Measurements from ENCODE around the gene ITGB4. TPM values are rescaled to one million over a fixed set of nuclear protein-coding genes. Genes with fewer than 3 reads are reported as not detected.

ITGB4 gene
- total RNA-seq, 4 donors from 2014 or later: 371 to 689 (median 435) TPM

DNA sequence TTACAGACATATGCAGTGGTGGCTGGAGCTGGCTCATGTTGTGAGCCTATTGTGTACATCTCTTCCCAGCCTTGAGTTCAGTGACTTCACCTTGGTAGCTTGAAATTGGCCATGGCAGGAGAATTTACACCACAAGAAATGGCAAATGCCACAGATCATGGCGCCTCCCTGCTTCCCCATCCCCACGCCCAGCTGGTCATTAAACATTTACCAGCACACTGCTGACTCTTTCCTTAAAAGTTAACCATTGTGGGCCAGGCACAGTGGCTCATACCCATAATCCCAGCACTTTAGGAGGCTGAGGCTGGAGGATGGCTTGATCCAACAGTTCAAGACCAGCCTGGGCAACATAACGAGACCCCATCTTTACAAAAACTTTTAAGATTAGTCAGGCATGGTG, 22.6 kb upstream of the ITGB4 start:
- intact Hi-C loops (cut with DNase I; ENCODE audit: low total_unique reads): no loop called here
- TF ChIP-seq, protein P1, sequence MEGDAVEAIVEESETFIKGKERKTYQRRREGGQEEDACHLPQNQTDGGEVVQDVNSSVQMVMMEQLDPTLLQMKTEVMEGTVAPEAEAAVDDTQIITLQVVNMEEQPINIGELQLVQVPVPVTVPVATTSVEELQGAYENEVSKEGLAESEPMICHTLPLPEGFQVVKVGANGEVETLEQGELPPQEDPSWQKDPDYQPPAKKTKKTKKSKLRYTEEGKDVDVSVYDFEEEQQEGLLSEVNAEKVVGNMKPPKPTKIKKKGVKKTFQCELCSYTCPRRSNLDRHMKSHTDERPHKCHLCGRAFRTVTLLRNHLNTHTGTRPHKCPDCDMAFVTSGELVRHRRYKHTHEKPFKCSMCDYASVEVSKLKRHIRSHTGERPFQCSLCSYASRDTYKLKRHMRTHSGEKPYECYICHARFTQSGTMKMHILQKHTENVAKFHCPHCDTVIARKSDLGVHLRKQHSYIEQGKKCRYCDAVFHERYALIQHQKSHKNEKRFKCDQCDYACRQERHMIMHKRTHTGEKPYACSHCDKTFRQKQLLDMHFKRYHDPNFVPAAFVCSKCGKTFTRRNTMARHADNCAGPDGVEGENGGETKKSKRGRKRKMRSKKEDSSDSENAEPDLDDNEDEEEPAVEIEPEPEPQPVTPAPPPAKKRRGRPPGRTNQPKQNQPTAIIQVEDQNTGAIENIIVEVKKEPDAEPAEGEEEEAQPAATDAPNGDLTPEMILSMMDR (IDR thresholded peaks at IDR 0.05): no peak
- no peak for TF ChIP-seq POLR2A (IDR thresholded peaks at IDR 0.05)
- H3K4me3 ChIP-seq (ENCODE audit: low read depth, poor library complexity, severe bottlenecking): no peak overlapping the region
- no peak for DNase-seq (ENCODE audit: low spot score in 2 of 2)
- 69 to 73% methylated on average over 3 of the region's 3 CpGs for WGBS, 2 donors

DNA sequence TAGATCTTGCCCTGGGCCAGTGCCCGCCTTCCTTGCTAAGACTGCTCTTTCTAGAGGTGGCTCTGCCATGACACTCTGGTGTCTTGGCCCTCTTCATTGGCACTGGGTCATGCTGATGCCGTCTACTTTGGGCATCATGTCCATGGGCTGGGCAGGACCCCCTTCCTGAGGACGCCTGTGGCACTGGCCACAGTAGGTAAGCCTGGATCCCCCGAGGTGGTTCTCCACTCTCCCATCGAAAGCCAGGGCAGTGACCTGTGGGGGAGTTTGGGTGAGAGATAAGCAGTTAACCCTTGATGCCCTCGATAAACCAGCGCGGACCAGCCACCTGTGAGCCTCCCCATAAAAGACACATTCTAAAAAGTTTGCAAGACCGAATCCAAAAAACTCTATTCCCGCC, 20.0 kb upstream of the ITGB4 start:
- 81 to 92% methylated on average over 8 to 10 of the region's 10 CpGs for WGBS, 2 donors
- TF ChIP-seq POLR2A (IDR thresholded peaks at IDR 0.05): no peak
- TF ChIP-seq, protein P1 (IDR thresholded peaks at IDR 0.05): no peak
- intact Hi-C loops (cut with DNase I; ENCODE audit: low total_unique reads): no loop called here
- no peak for DNase-seq (ENCODE audit: low spot score in 2 of 2)
- H3K4me3 ChIP-seq (ENCODE audit: low read depth, poor library complexity, severe bottlenecking): no peak overlapping the region

DNA sequence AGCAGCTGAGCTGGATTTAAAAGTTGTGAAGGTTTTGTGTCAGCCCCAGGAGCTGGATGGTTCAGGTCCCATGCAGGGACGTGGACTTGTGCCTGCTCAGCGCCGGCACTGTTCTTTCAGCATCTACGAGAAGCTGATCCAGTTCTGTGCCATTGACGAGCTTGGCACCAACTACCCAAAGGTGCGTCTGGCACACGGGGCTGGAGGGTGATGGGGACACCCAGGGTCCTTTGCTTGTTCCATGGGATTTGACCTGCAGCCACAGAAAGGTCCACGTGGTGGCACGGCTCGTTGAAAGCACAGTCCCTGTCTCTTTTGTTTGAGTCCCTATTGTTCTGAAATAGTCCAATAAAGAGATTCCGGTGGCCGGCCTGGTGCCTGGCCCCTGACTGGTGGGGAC, 18.1 kb upstream of the ITGB4 start:
- no peak for DNase-seq (ENCODE audit: low spot score in 2 of 2)
- 90 to 94% methylated on average over 12 of the region's 12 CpGs for WGBS, 2 donors
- TF ChIP-seq POLR2A (IDR thresholded peaks at IDR 0.05): no peak
- TF ChIP-seq, protein P1 (IDR thresholded peaks at IDR 0.05): no peak
- no peak overlapping the region for H3K4me3 ChIP-seq (ENCODE audit: low read depth, poor library complexity, severe bottlenecking)
- intact Hi-C loops (cut with DNase I; ENCODE audit: low total_unique reads): no loop called here

DNA sequence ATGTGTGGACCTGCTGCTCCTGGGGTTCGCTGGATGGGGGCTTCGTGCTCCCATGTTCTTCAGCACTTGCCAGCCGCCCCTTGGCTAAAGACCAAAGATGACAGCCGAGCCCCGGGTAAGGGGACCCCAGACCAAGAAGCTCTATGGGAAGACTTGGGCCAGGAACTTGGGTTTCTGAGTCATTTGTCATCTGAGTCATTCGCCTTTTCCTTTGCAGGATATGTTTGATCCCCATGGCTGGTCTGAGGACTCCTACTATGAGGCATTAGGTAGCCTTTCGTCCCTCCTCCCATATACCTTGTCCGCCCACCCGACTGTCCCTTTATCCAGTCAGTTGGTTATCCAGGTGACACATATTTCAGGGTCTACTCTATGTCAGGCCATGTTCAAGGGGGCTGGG, 17.7 kb upstream of the ITGB4 start:
- H3K4me3 ChIP-seq (ENCODE audit: low read depth, poor library complexity, severe bottlenecking): no peak overlapping the region
- TF ChIP-seq, protein P1 (IDR thresholded peaks at IDR 0.05): no peak
- no peak for TF ChIP-seq POLR2A (IDR thresholded peaks at IDR 0.05)
- intact Hi-C loops (cut with DNase I; ENCODE audit: low total_unique reads): no loop called here
- no peak for DNase-seq (ENCODE audit: low spot score in 2 of 2)
- WGBS, 2 donors: 95 to 97% methylated on average over 9 of the region's 9 CpGs

DNA sequence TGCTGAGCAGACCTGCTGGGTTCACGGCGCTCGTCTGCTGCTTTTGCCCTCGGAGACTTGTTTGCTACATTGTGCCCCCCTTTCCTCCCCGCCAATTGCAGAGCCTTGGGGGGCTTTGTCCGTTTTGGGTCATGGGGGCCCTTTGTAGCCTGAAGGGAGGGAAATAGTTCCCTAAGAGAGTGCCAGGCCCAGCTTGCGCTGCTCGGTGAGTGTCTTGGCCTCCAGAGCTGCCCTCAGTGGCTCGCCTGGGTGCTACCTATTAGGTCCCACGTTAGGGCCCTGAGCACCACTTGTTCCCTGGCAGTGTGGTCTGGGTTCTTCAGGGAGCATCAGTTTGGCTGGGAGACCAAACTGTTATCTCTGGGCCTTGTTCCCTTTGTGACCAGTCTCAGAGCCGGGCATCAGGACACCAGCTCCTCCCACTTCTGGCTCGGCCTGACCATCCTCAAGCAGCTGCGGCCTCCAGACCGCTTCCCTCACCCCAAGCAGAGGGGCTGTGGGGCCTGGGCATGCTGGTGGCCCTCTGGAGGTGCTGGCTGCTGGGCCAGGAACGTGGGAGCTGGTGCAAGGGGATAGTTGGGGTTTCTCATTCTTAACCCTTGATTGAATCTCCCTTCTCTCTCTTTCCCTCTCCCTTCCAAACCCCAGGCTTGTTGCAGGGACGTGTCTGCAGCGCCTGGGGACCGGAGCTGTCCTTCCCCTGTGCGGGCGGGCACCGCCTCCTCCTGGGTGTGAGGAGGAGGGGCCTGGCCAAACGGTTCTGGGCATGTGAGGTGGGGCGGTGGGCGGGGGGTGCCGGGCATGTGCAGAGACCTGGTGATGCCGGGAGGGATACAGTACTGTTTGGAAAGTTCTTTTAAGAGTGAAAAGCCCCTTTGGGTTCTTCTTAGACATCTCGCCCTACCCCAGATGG, 16.0 kb upstream of the ITGB4 start:
- no peak for DNase-seq (ENCODE audit: low spot score in 2 of 2)
- TF ChIP-seq, protein P1 (IDR thresholded peaks at IDR 0.05): no peak
- no peak for TF ChIP-seq POLR2A (IDR thresholded peaks at IDR 0.05)
- 72 to 77% methylated on average over 24 to 26 of the region's 27 CpGs for WGBS, 2 donors
- intact Hi-C loops (cut with DNase I; ENCODE audit: low total_unique reads): no loop called here
- H3K4me3 ChIP-seq (ENCODE audit: low read depth, poor library complexity, severe bottlenecking): no peak overlapping the region
